Heart left ventricle (tissue), 13 donors: Measurements from ENCODE around the gene HBA2.

ENCODE experiments used
- CTCF ChIP-seq, 12 donors: fragments of 200-600 bp; sonication (generic) in 4 of 12; IDR thresholded peaks; one replicate each; pipeline versions ENCODE4 v1.5.0 to v1.8.0; 2018 to 2022; ENCODE audit warnings: antibody characterized with exemption in 12 of 12, mild to moderate bottlenecking in 5 of 12
- POLR2A ChIP-seq, 2 donors: fragments of 450-650 bp; IDR thresholded peaks; one replicate each; pipeline ENCODE4 v1.6.1; 2017; ENCODE audit warnings: antibody characterized with exemption in 2 of 2, mild to moderate bottlenecking in 2 of 2, moderate library complexity in 2 of 2
- donor health status: ischemic (EF 13 %, LVEDD 7.1; RV severe dilation, severe dysfunction).
- donor health status: DM: no; HTN: yes; CAD: no.
- donor health status: DM: no; HTN: no; CAD: no.
- donor health status: ischemic (EF 25% LVEDD 6.9; RV normal size, moderate dysfunction).
- donor health status: ischemic (EF 25% LVEDD 5.7; RV mildly dilated, moderate dysfunction).
- donor health status: ischemic (EF 35%, LVEDD 5.7; RV mildly dilated, moderate dysfunction).
- donor health status: nonischemic (EF 11% LVEDD 7.7; RV severe dilation, severe dysfunction).
- donor health status: DM: yes; HTN: yes; CAD: no.
- donor health status: PGD.
- donor health status: ischemic (EF 29% LVEDD 5.4; RV normal size, mild dysfunction).
- donor health status: nonischemic (EF 23%, LVEDD 6.1; RV moderate dilation, normal function).

- no peak for TF ChIP-seq CTCF (IDR thresholded peaks at IDR 0.05)
- no peak for TF ChIP-seq POLR2A (IDR thresholded peaks at IDR 0.05)
Measured at GRCh38 chr16:146646-147045, 26.0 kb upstream of the HBA2 start.
